Omental fat pad (tissue), 4 donors: Measurements from ENCODE around the gene KIAA1191. TPM values are rescaled to one million over a fixed set of nuclear protein-coding genes. Genes with fewer than 3 reads are reported as not detected.

Source experiments
- ATAC-seq: fragments of 150-250 bp; one replicate; pipeline ENCODE4 v1.9.1; 2016; ENCODE audit warnings: mild to moderate bottlenecking, moderate library complexity; ENCODE audit not compliant: low FRiP score
- DNase-seq: peaks from one replicate; pipeline ENCODE4 v3.0.0-alpha.2; 2019; ENCODE audit warnings: low spot score
- CTCF ChIP-seq, 3 donors: fragments of 450-650 bp; IDR thresholded peaks; one replicate each; pipeline ENCODE4 v1.5.1; 2016 to 2017; ENCODE audit warnings: antibody characterized with exemption in 3 of 3, mild to moderate bottlenecking in 3 of 3, moderate library complexity in 2 of 3
- total RNA-seq, 4 donors: library from RNA; depleted of rRNA; stranded (reverse); fragments of >200 nt; gene quantifications; one replicate each; pipeline ENCODE4 v1.1.0, GENCODE V29; 2016

Gene KIAA1191
- total RNA-seq, 4 donors from 2014 or later: 77.0 to 103 (median 85.6) TPM

GRCh38 chr5:176383961-176384360 is 22.4 kb upstream of the KIAA1191 start:
- TF ChIP-seq CTCF (IDR thresholded peaks at IDR 0.05): no peak
- ATAC-seq (no peak), DNase-seq (no peak)

- DNase-seq: no peak
- no peak for ATAC-seq
- TF ChIP-seq CTCF (IDR thresholded peaks at IDR 0.05): no peak
Measured at GRCh38 chr5:176383248-176383905, 21.8 kb upstream of the KIAA1191 start.

- DNase-seq (no peak), ATAC-seq (no peak)
- no peak for TF ChIP-seq CTCF (IDR thresholded peaks at IDR 0.05)
Measured at GRCh38 chr5:176382721-176383120, 21.2 kb upstream of the KIAA1191 start.

GRCh38 chr5:176381979-176382378 is 20.4 kb upstream of the KIAA1191 start:
- no peak for DNase-seq
- TF ChIP-seq CTCF (IDR thresholded peaks at IDR 0.05): no peak
- no peak for ATAC-seq

GRCh38 chr5:176381423-176381822 is 19.9 kb upstream of the KIAA1191 start:
- TF ChIP-seq CTCF (IDR thresholded peaks at IDR 0.05): no peak
- ATAC-seq: no peak

GRCh38 chr5:176379881-176380280 is 18.3 kb upstream of the KIAA1191 start:
- no peak for ATAC-seq
- no peak for TF ChIP-seq CTCF (IDR thresholded peaks at IDR 0.05)
- DNase-seq: no peak

More at GRCh38 chr5:176381423-176381822, 19.9 kb upstream of the KIAA1191 start:
- DNase-seq: no peak

- DNase-seq: no peak
- ATAC-seq: no peak
- no peak for TF ChIP-seq CTCF (IDR thresholded peaks at IDR 0.05)
Measured at GRCh38 chr5:176373100-176373818, 11.7 kb upstream of the KIAA1191 start.
